CD14-positive monocyte (primary cell): ENCODE data around the gene ELP6. TPM values are rescaled to one million over a fixed set of nuclear protein-coding genes. Genes with fewer than 3 reads are reported as not detected.

Experiments used
- DNase-seq, 3 donors: peaks; one replicate each; pipeline ENCODE4 v3.0.0-alpha.2; 2011 to 2022
- H2AFZ ChIP-seq: 2 replicates; pipeline ENCODE4 v1.6.0; 2012; ENCODE audit warnings: mild to moderate bottlenecking, low read depth, low read length, inconsistent platforms; ENCODE audit not compliant: insufficient read depth, poor library complexity, severe bottlenecking
- H3K27ac ChIP-seq, 2 donors: 1 replicate in 1 of 2; 2 replicates in 1 of 2; pipeline ENCODE4 v1.5.1; 2012 to 2013; ENCODE audit warnings: low read length in 2 of 2, control low read depth in 1 of 2, inconsistent platforms in 1 of 2, low read depth in 1 of 2, mild to moderate bottlenecking in 1 of 2
- H3K27me3 ChIP-seq, 2 donors: one replicate each; pipeline versions ENCODE4 v1.6.0 to v1.6.1; 2011 to 2013; ENCODE audit warnings: low read length in 2 of 2; ENCODE audit not compliant: control insufficient read depth in 2 of 2, insufficient read depth in 2 of 2
- H3K36me3 ChIP-seq, 2 donors: replicated peaks in 1 of 2; 1 replicate in 1 of 2; 2 replicates in 1 of 2; pipeline versions ENCODE4 v1.5.1 to v1.6.1; 2012 to 2013; ENCODE audit warnings: low read length in 2 of 2, control low read depth in 1 of 2, inconsistent platforms in 1 of 2, mild to moderate bottlenecking in 1 of 2; ENCODE audit not compliant: insufficient read depth in 2 of 2, control insufficient read depth in 1 of 2
- H3K4me1 ChIP-seq, 2 donors: 1 replicate in 1 of 2; 2 replicates in 1 of 2; pipeline versions ENCODE4 v1.5.1 to v1.6.1; 2012 to 2013; ENCODE audit warnings: low read length in 2 of 2, control low read depth in 1 of 2, inconsistent platforms in 1 of 2, mild to moderate bottlenecking in 1 of 2, moderate library complexity in 1 of 2; ENCODE audit not compliant: insufficient read depth in 2 of 2, control insufficient read depth in 1 of 2
- H3K4me2 ChIP-seq: replicated peaks from 2 replicates; pipeline ENCODE3; 2012; ENCODE audit warnings: low read length, moderate library complexity, mild to moderate bottlenecking; ENCODE audit not compliant: poor library complexity, severe bottlenecking; ENCODE audit errors: extremely low read depth
- H3K4me3 ChIP-seq, 3 experiments: fragments of 200-600 bp in 1 of 3; sonication (generic) in 1 of 3; replicated peaks in 1 of 3; 1 replicate in 2 of 3; 2 replicates in 1 of 3; pipeline ENCODE4 v1.5.1; 2011 to 2013; ENCODE audit warnings: low read length in 3 of 3, mild to moderate bottlenecking in 3 of 3, control low read depth in 2 of 3, low read depth in 2 of 3, inconsistent platforms in 1 of 3, moderate library complexity in 1 of 3
- H3K79me2 ChIP-seq: 2 replicates; pipeline ENCODE4 v1.6.0; 2012; ENCODE audit warnings: mild to moderate bottlenecking, control low read depth, inconsistent platforms, low read length, moderate library complexity; ENCODE audit not compliant: insufficient read depth
- H3K9ac ChIP-seq: 2 replicates; pipeline ENCODE4 v1.6.0; 2017; ENCODE audit warnings: low read length, mild to moderate bottlenecking; ENCODE audit not compliant: insufficient read depth, poor library complexity, severe bottlenecking
- H3K9me3 ChIP-seq, 2 donors: replicated peaks in 1 of 2; 1 replicate in 1 of 2; 2 replicates in 1 of 2; pipeline versions ENCODE4 v1.5.1 to v1.6.1; 2012 to 2013; ENCODE audit warnings: low read length in 2 of 2, control low read depth in 1 of 2; ENCODE audit not compliant: control insufficient read depth in 1 of 2, insufficient read depth in 1 of 2
- H4K20me1 ChIP-seq: 2 replicates; pipeline ENCODE4 v1.6.0; 2012; ENCODE audit warnings: mild to moderate bottlenecking, low read length, control low read depth, moderate library complexity; ENCODE audit not compliant: insufficient read depth
- H3K27ac Mint-ChIP-seq, 7 donors: one replicate each; pipeline ENCODE4 v1.8.0; 2020; ENCODE audit warnings: mild to moderate bottlenecking in 7 of 7, mixed read lengths in 7 of 7, moderate library complexity in 6 of 7, inconsistent platforms in 2 of 7
- H3K27me3 Mint-ChIP-seq, 3 donors: one replicate each; pipeline ENCODE4 v1.8.0; 2021 to 2022; ENCODE audit warnings: low read depth in 3 of 3, mild to moderate bottlenecking in 3 of 3, mixed read lengths in 3 of 3, moderate library complexity in 3 of 3, inconsistent platforms in 1 of 3
- H3K36me3 Mint-ChIP-seq, 2 donors: one replicate each; pipeline ENCODE4 v1.8.0; 2020; ENCODE audit warnings: mixed read lengths in 2 of 2, inconsistent platforms in 1 of 2, mild to moderate bottlenecking in 1 of 2
- H3K4me1 Mint-ChIP-seq: one replicate; pipeline ENCODE4 v1.8.0; 2020; ENCODE audit warnings: mild to moderate bottlenecking, mixed read lengths
- H3K4me3 Mint-ChIP-seq, 2 donors: one replicate each; pipeline ENCODE4 v1.8.0; 2020; ENCODE audit warnings: mild to moderate bottlenecking in 2 of 2, mixed read lengths in 2 of 2, moderate library complexity in 1 of 2
- H3K9me3 Mint-ChIP-seq, 7 donors: one replicate each; pipeline ENCODE4 v1.8.0; 2020 to 2022; ENCODE audit warnings: mixed read lengths in 7 of 7, mild to moderate bottlenecking in 6 of 7, moderate library complexity in 6 of 7, inconsistent platforms in 2 of 7
- CTCF ChIP-seq: fragments of 200-600 bp; IDR thresholded peaks from one replicate; pipeline ENCODE4 v1.8.0; 2022; ENCODE audit warnings: antibody characterized with exemption, mild to moderate bottlenecking
- WGBS: methylation state at CpG from one replicate; pipeline ENCODE4 v1.1.5; 2013; ENCODE audit warnings: missing lambda C conversion rate; ENCODE audit not compliant: insufficient coverage; 5-methylcytosine and 5-hydroxymethylcytosine counted together
- intact Hi-C, 2 donors: fragments of 100-400 bp; cut with micrococcal nuclease; formaldehyde crosslinking; loops; one replicate each; pipeline versions ENCODE4 v1.15.0 to v1.15.1; 2023
- polyA plus RNA-seq, 3 donors: library from polyadenylated mRNA; depleted of rRNA in 1 of 3; unstranded in 2 of 3; stranded (reverse) in 1 of 3; fragments of 300-500 nt in 2 of 3; fragments of >200 nt in 1 of 3; fragmentation: Illumina TruSeq in 2 of 3; gene quantifications; 1 replicate in 2 of 3; 2 replicates in 1 of 3; pipeline ENCODE4 v1.2.3, GENCODE V29; 2012 to 2021

Gene ELP6
- polyA plus RNA-seq, 3 donors: 14.0 to 18.3 (median 14.9) TPM

GRCh38 chr3:47495111-47495510 lies 18.4 kb downstream of the ELP6 start:
- TF ChIP-seq CTCF: no peak
- WGBS: 100% methylated on average over 3 of the region's 4 CpGs
- H3K79me2 ChIP-seq: no peaks in the 10 kb centered on the region
- DNase-seq: no peak
- no peaks in the 10 kb centered on the region for H3K9me3 ChIP-seq
- H3K36me3 Mint-ChIP-seq: peaks cover 51 to 59% of the 10 kb centered on the region in 2 donors
- H3K4me3 ChIP-seq: no peak overlapping the region
- H3K27ac Mint-ChIP-seq: no peak overlapping the region
- H3K27ac ChIP-seq: no peak overlapping the region
- H3K9me3 Mint-ChIP-seq: no peaks in the 10 kb centered on the region
- H3K4me2 ChIP-seq: no peak overlapping the region
- H3K4me1 ChIP-seq: no peaks in the 10 kb centered on the region
- no peak overlapping the region for H3K9ac ChIP-seq
- no peaks in the 10 kb centered on the region for H3K27me3 Mint-ChIP-seq
- no peak overlapping the region for H2AFZ ChIP-seq
- no peaks in the 10 kb centered on the region for H4K20me1 ChIP-seq
- H3K36me3 ChIP-seq: peaks cover 40 to 58% of the 10 kb centered on the region in 2 donors
- no peak overlapping the region for H3K4me3 Mint-ChIP-seq
- no peaks in the 10 kb centered on the region for H3K4me1 Mint-ChIP-seq
- intact Hi-C loops: no loop called here
- H3K27me3 ChIP-seq: no peaks in the 10 kb centered on the region

- H3K4me1 Mint-ChIP-seq: no peaks in the 10 kb centered on the region
- H3K9me3 Mint-ChIP-seq: no peaks in the 10 kb centered on the region
- WGBS: 92% methylated on average over 11 of the region's 12 CpGs
These were observed 21.7 kb downstream of the ELP6 start for GRCh38 chr3:47491777-47492176.

More at GRCh38 chr3:47491777-47492176, 21.7 kb downstream of the ELP6 start:
- Mint-ChIP-seq H3K4me3 (no peak overlapping the region), H3K36me3 (peaks cover 26 to 32% of the 10 kb centered on the region in 2 donors), H3K27ac (no peak overlapping the region), H3K27me3 (no peaks in the 10 kb centered on the region)
- intact Hi-C loops: no loop called here
- DNase-seq: no peak
- no peaks in the 10 kb centered on the region for H3K9me3 ChIP-seq
- no peak overlapping the region for H3K27ac ChIP-seq
- H3K79me2 ChIP-seq: no peaks in the 10 kb centered on the region
- H4K20me1 ChIP-seq: no peaks in the 10 kb centered on the region
- no peak overlapping the region for H2AFZ ChIP-seq
- H3K4me3 ChIP-seq: no peak overlapping the region
- no peaks in the 10 kb centered on the region for H3K27me3 ChIP-seq
- no peak overlapping the region for H3K4me2 ChIP-seq
- H3K36me3 ChIP-seq: peaks cover 17 to 29% of the 10 kb centered on the region in 2 donors
- no peaks in the 10 kb centered on the region for H3K4me1 ChIP-seq
- no peak overlapping the region for H3K9ac ChIP-seq
- no peak for TF ChIP-seq CTCF
